K562 (cell line): ENCODE measurements around the gene CEBPE. TPM values are rescaled to one million over a fixed set of nuclear protein-coding genes. Genes with fewer than 3 reads are reported as not detected.

Experiments
- HMG20A ChIP-seq: fragments of 450-650 bp; formaldehyde crosslinking; conservative IDR thresholded peaks from 2 replicates; pipeline ENCODE4 v1.4.0; 2020; ENCODE audit warnings: mild to moderate bottlenecking, mixed read lengths
- RAD21 ChIP-seq, 2 experiments: fragments of 250-450 bp in 1 of 2; fragments of 450-650 bp in 1 of 2; sonication (Bioruptor Pico) in 1 of 2; formaldehyde crosslinking in 1 of 2; IDR thresholded peaks in 1 of 2; conservative IDR thresholded peaks in 1 of 2; 2 replicates each; pipeline versions ENCODE4 v1.4.0 to v1.8.0; 2020 to 2022; ENCODE audit warnings: mild to moderate bottlenecking in 2 of 2, moderate library complexity in 1 of 2
- polyA plus RNA-seq, 8 experiments: library from polyadenylated mRNA; depleted of rRNA in 4 of 8; stranded (reverse) in 5 of 8; unstranded in 3 of 8; fragments of >200 nt; fragmentation: Nextera tagmentation in 2 of 8; fragmentation: Illumina TruSeq in 1 of 8; extraction: Ambion mirVana in 2 of 8; extraction: Trizol in 1 of 8; gene quantifications; 2 replicates each; pipeline versions ENCODE4 v1.2.1 to v1.2.3, GENCODE V29; 2011 to 2014; ENCODE audit warnings: inconsistent platforms in 1 of 8, missing spikeins in 1 of 8
- total RNA-seq, 7 experiments: library from RNA; depleted of rRNA in 6 of 7; stranded (reverse); fragments of >200 nt in 6 of 7; fragmentation: Illumina TruSeq in 2 of 7; extraction: Trizol in 2 of 7; gene quantifications; 2 replicates each; pipeline versions ENCODE4 v1.2.1 to v1.2.3, GENCODE V29; 2011 to 2021; ENCODE audit warnings: low replicate concordance in 1 of 7
- TF ChIP-seq, protein P1 (sequence below), 2 experiments: fragments of 450-650 bp; formaldehyde crosslinking in 1 of 2; IDR thresholded peaks; 2 replicates each; pipeline versions ENCODE4 v1.4.0 to v1.6.1; 2014 to 2020; ENCODE audit warnings: mild to moderate bottlenecking in 2 of 2, borderline replicate concordance in 1 of 2, low read depth in 1 of 2
- TF ChIP-seq, protein P2 (sequence below): fragments of 250-450 bp; sonication (Bioruptor Pico); IDR thresholded peaks from 2 replicates; pipeline ENCODE4 v1.5.1; 2021; ENCODE audit warnings: mild to moderate bottlenecking

Gene CEBPE
- total and polyA plus RNA-seq, 9 of the 15 experiments (the other 6 are each of a cell fraction or from before 2014, with no cell fraction given), result 0.09 to 0.15 (median 0.13) TPM; not detected in 6

DNA sequence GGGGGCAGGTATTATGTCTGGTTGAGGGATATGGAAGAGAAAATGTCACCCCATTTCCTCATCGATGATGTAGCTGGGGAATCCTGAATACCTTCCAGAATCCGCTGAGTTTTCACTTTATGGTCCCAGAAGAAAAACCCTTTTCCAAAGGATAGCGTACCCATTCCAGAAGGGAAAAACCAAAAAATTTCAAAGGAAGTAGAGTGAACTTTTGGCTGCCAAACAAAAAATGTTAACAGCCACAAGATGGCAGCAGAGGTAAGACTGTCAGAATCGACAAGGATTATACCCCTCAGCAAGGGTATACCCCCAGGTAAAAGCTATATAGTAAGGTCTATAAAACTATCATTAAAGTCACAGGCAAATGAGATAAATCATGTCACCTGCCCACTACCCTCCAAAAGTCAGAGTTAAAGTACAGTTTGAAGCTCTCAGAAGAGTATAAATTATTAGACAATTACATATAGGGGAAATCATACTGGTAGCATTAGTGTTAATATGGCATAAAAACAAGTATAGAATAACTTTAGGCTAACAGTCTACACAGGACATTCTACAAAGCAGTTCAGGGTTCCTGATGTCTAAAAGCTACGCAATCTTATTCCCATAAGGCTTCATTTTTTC lies 42.2 kb downstream of the CEBPE start (continued):
- peak; percentile 20 to 60 for TF ChIP-seq RAD21 (CRISPR knock-in tag; conservative IDR thresholded peaks at IDR 0.05 in 1 of 2, IDR thresholded peaks at IDR 0.05 in 1 of 2)
- TF ChIP-seq, protein P1, sequence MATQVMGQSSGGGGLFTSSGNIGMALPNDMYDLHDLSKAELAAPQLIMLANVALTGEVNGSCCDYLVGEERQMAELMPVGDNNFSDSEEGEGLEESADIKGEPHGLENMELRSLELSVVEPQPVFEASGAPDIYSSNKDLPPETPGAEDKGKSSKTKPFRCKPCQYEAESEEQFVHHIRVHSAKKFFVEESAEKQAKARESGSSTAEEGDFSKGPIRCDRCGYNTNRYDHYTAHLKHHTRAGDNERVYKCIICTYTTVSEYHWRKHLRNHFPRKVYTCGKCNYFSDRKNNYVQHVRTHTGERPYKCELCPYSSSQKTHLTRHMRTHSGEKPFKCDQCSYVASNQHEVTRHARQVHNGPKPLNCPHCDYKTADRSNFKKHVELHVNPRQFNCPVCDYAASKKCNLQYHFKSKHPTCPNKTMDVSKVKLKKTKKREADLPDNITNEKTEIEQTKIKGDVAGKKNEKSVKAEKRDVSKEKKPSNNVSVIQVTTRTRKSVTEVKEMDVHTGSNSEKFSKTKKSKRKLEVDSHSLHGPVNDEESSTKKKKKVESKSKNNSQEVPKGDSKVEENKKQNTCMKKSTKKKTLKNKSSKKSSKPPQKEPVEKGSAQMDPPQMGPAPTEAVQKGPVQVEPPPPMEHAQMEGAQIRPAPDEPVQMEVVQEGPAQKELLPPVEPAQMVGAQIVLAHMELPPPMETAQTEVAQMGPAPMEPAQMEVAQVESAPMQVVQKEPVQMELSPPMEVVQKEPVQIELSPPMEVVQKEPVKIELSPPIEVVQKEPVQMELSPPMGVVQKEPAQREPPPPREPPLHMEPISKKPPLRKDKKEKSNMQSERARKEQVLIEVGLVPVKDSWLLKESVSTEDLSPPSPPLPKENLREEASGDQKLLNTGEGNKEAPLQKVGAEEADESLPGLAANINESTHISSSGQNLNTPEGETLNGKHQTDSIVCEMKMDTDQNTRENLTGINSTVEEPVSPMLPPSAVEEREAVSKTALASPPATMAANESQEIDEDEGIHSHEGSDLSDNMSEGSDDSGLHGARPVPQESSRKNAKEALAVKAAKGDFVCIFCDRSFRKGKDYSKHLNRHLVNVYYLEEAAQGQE (IDR thresholded peaks at IDR 0.05; ENCODE audit: borderline replicate concordance), result peak; percentile 30; the same call in 1 of the 2 replicates
- TF ChIP-seq, protein P1 (CRISPR knock-in tag; IDR thresholded peaks at IDR 0.05; ENCODE audit: low read depth), result no peak
- no peak for TF ChIP-seq HMG20A
- TF ChIP-seq, protein P2, sequence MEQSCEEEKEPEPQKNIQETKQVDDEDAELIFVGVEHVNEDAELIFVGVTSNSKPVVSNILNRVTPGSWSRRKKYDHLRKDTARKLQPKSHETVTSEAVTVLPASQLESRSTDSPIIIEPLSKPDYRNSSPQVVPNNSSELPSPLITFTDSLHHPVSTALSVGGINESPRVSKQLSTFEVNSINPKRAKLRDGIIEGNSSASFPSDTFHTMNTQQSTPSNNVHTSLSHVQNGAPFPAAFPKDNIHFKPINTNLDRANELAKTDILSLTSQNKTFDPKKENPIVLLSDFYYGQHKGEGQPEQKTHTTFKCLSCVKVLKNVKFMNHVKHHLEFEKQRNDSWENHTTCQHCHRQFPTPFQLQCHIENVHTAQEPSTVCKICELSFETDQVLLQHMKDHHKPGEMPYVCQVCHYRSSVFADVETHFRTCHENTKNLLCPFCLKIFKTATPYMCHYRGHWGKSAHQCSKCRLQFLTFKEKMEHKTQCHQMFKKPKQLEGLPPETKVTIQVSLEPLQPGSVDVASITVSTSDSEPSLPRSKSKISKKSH (CRISPR knock-in tag), result no peak
